GM21576 (cell line): Measurements from ENCODE around the gene OR10H1.
"Not testable (repeated sequence)": the region's sequence is repeated elsewhere in the genome, so short reads cannot be mapped to it uniquely, and the experiment has no call there.

ENCODE experiments used
- ATAC-seq: cut with Tn5 transposase; IDR thresholded peaks from one replicate; pipeline ENCODE4 v1.9.1; 2021; ENCODE audit warnings: mild to moderate bottlenecking, moderate library complexity; ENCODE audit not compliant: unreplicated experiment

The OR10H1 gene

GRCh38 chr19:15828611-15829305 is 13.3 kb upstream of the OR10H1 start:
- ATAC-seq: not testable (repeated sequence)

- ATAC-seq: no peak
Observed at GRCh38 chr19:15828121-15828610, 12.7 kb upstream of the OR10H1 start.

- ATAC-seq: no peak
Observed at GRCh38 chr19:15825753-15826152, 10.3 kb upstream of the OR10H1 start.

- ATAC-seq: no peak
Observed at GRCh38 chr19:15820646-15821045, 5.2 kb upstream of the OR10H1 start.

- no peak for ATAC-seq
Observed at GRCh38 chr19:15813916-15814315, 1.5 kb downstream of the OR10H1 start.

GRCh38 chr19:15812060-15812722 is 3.3 kb downstream of the OR10H1 start:
- ATAC-seq: no peak

- ATAC-seq: no peak
Observed at GRCh38 chr19:15811476-15811875, 4.0 kb downstream of the OR10H1 start.

- no peak for ATAC-seq
Observed at GRCh38 chr19:15810335-15810734, 5.1 kb downstream of the OR10H1 start.

GRCh38 chr19:15794279-15794678 is 21.2 kb downstream of the OR10H1 start:
- ATAC-seq: not testable (repeated sequence)

GRCh38 chr19:15790096-15790495 is 25.4 kb downstream of the OR10H1 start:
- no peak for ATAC-seq

- ATAC-seq: no peak
Observed at GRCh38 chr19:15788594-15789270, 26.7 kb downstream of the OR10H1 start.

- no peak for ATAC-seq
Observed at GRCh38 chr19:15787611-15788155, 27.8 kb downstream of the OR10H1 start, which contains the start of gene OR10H5. Gene OR10H5 (plus strand): TSS chr19:15787661. CDS start chr19:15794049, 6,388 bp downstream.

GRCh38 chr19:15782896-15783295 is 32.6 kb downstream of the OR10H1 start:
- ATAC-seq: not testable (repeated sequence)

- ATAC-seq: no peak
Observed at GRCh38 chr19:15782211-15782610, 33.3 kb downstream of the OR10H1 start.

GRCh38 chr19:15781661-15782060 is 33.8 kb downstream of the OR10H1 start:
- ATAC-seq: no peak

- no peak for ATAC-seq
Observed at GRCh38 chr19:15780610-15781418, 34.6 kb downstream of the OR10H1 start.

GRCh38 chr19:15779756-15780476 is 35.5 kb downstream of the OR10H1 start:
- no peak for ATAC-seq

GRCh38 chr19:15776991-15777970 is 38.2 kb downstream of the OR10H1 start:
- no peak for ATAC-seq

- no peak for ATAC-seq
Observed at GRCh38 chr19:15776264-15776663, 39.2 kb downstream of the OR10H1 start.
